Keratinocyte (primary cell): Measurements from ENCODE around the gene CDC42SE1. TPM values are rescaled to one million over a fixed set of nuclear protein-coding genes. Genes with fewer than 3 reads are reported as not detected.

Experiments
- DNase-seq: peaks from one replicate; pipeline ENCODE4 v3.0.0-alpha.2; 2011; ENCODE audit warnings: low read depth, missing footprints, low spot score
- FAIRE-seq: peaks from 2 replicates; lab custom pipeline; 2011; peaks lifted over from hg19 to GRCh38; lab: Jason Lieb, UNC
- H2AFZ ChIP-seq: 2 replicates; pipeline ENCODE4 v1.6.0; 2012; ENCODE audit warnings: low read length, control low read depth, inconsistent platforms; ENCODE audit not compliant: control insufficient read depth
- H3K27ac ChIP-seq: 2 replicates; pipeline ENCODE4 v1.5.1; 2011; ENCODE audit warnings: low read length; ENCODE audit not compliant: control insufficient read depth, insufficient read depth
- H3K27me3 ChIP-seq: 3 replicates; pipeline ENCODE4 v1.6.0; 2011; ENCODE audit warnings: low read length; ENCODE audit not compliant: control insufficient read depth, insufficient read depth; ENCODE audit errors: extremely low read depth
- H3K36me3 ChIP-seq, 2 experiments: 2 replicates in 1 of 2; 3 replicates in 1 of 2; pipeline ENCODE4 v1.5.1; 2011; ENCODE audit warnings: low read length in 2 of 2, mild to moderate bottlenecking in 1 of 2; ENCODE audit not compliant: control insufficient read depth in 2 of 2, insufficient read depth in 2 of 2; ENCODE audit errors: extremely low read depth in 1 of 2
- H3K4me1 ChIP-seq: 3 replicates; pipeline ENCODE4 v1.5.1; 2011; ENCODE audit warnings: low read length; ENCODE audit not compliant: control insufficient read depth, insufficient read depth; ENCODE audit errors: extremely low read depth
- H3K4me2 ChIP-seq: 3 replicates; pipeline ENCODE4 v1.6.0; 2011; ENCODE audit warnings: low read depth, low read length; ENCODE audit not compliant: control insufficient read depth, insufficient read depth; ENCODE audit errors: extremely low read depth
- H3K4me3 ChIP-seq, 3 experiments: fragments of 200-600 bp in 1 of 3; sonication (generic) in 1 of 3; 2 replicates in 2 of 3; 3 replicates in 1 of 3; pipeline ENCODE4 v1.5.1; 2011 to 2016; ENCODE audit warnings: low read length in 3 of 3, mild to moderate bottlenecking in 3 of 3, control low read depth in 2 of 3, inconsistent platforms in 1 of 3, low read depth in 1 of 3, mixed read lengths in 1 of 3, mixed run types in 1 of 3, moderate library complexity in 1 of 3; ENCODE audit not compliant: control insufficient read depth in 2 of 3, insufficient read depth in 2 of 3; ENCODE audit errors: extremely low read depth in 1 of 3
- H3K79me2 ChIP-seq: 2 replicates; pipeline ENCODE4 v1.6.0; 2012; ENCODE audit warnings: low read length; ENCODE audit not compliant: control insufficient read depth, insufficient read depth
- H3K9ac ChIP-seq: 3 replicates; pipeline ENCODE4 v1.6.0; 2011; ENCODE audit warnings: low read length; ENCODE audit not compliant: control insufficient read depth, insufficient read depth; ENCODE audit errors: extremely low read depth
- H3K9me1 ChIP-seq: 3 replicates; pipeline ENCODE4 v1.6.0; 2011; ENCODE audit warnings: low read length; ENCODE audit not compliant: control insufficient read depth, insufficient read depth; ENCODE audit errors: extremely low read depth
- H3K9me3 ChIP-seq: 2 replicates; pipeline ENCODE4 v1.5.1; 2012; ENCODE audit warnings: low read depth, low read length; ENCODE audit not compliant: control insufficient read depth
- H4K20me1 ChIP-seq: 3 replicates; pipeline ENCODE4 v1.6.0; 2011; ENCODE audit warnings: low read length; ENCODE audit not compliant: control insufficient read depth, insufficient read depth; ENCODE audit errors: extremely low read depth
- CTCF ChIP-seq, 3 experiments: IDR thresholded peaks in 1 of 3; conservative IDR thresholded peaks in 1 of 3; optimal IDR thresholded peaks in 1 of 3; 2 replicates in 2 of 3; 3 replicates in 1 of 3; pipeline versions ENCODE3 to v1.5.1; 2011; ENCODE audit warnings: low read length in 3 of 3, mild to moderate bottlenecking in 3 of 3, moderate library complexity in 2 of 3, control low read depth in 1 of 3, inconsistent platforms in 1 of 3; ENCODE audit not compliant: insufficient read depth in 2 of 3; ENCODE audit errors: extremely low read depth in 1 of 3
- EZH2 ChIP-seq: IDR thresholded peaks from one replicate; pipeline ENCODE4 v1.6.1; 2012; ENCODE audit warnings: inconsistent platforms, mild to moderate bottlenecking, low read length, moderate library complexity
- dilution Hi-C: fragments of 300-500 bp; cut with MboI; formaldehyde crosslinking; loops from one replicate; pipeline ENCODE4 v1.7.0; 2020; ENCODE audit warnings: low sequenced_read_pairs; ENCODE audit not compliant: extremely low pct_ligation_motif_present
- polyA plus RNA-seq, 5 experiments: library from polyadenylated mRNA; depleted of rRNA in 3 of 5; stranded (reverse) in 3 of 5; stranded (forward) in 1 of 5; unstranded in 1 of 5; fragments of >200 nt; gene quantifications; 1 replicate in 1 of 5; 2 replicates in 3 of 5; 3 replicates in 1 of 5; pipeline versions ENCODE4 v1.2.1 to v1.2.3, GENCODE V29; 2011 to 2012; ENCODE audit warnings: missing spikeins in 2 of 5, low read depth in 1 of 5, low replicate concordance in 1 of 5

CDC42SE1 gene
- polyA plus RNA-seq, 1 donor (not counting 4 experiments of a cell fraction or from before 2014, with no cell fraction given): 138 TPM

GRCh38 chr1:151072224-151072623 lies 12.8 kb upstream of the CDC42SE1 start:
- H3K4me1 ChIP-seq: peaks cover 4% of the 10 kb centered on the region
- no peak overlapping the region for H3K9ac ChIP-seq
- no peak overlapping the region for H3K4me3 ChIP-seq
- no peak overlapping the region for H3K27ac ChIP-seq
- H3K4me2 ChIP-seq: no peak overlapping the region
- dilution Hi-C loops: no loop called here
- no peaks in the 10 kb centered on the region for H3K27me3 ChIP-seq
- no peak overlapping the region for H2AFZ ChIP-seq
- TF ChIP-seq CTCF (optimal IDR thresholded peaks at IDR 0.05 in 1 of 3, IDR thresholded peaks at IDR 0.05 in 1 of 3, conservative IDR thresholded peaks at IDR 0.05 in 1 of 3; ENCODE audit: extremely low read depth in 1 of 3, insufficient read depth in 2 of 3, low read length in 3 of 3) (no peak), EZH2 (no peak)
- peaks cover 0 to 1% of the 10 kb centered on the region in 2 experiments for H3K36me3 ChIP-seq
- no peaks in the 10 kb centered on the region for H3K9me3 ChIP-seq
- FAIRE-seq: no peak
- H3K79me2 ChIP-seq: no peaks in the 10 kb centered on the region
- no peak for DNase-seq
- H3K9me1 ChIP-seq: no peaks in the 10 kb centered on the region
- no peaks in the 10 kb centered on the region for H4K20me1 ChIP-seq

GRCh38 chr1:151070474-151071276 lies 11.3 kb upstream of the CDC42SE1 start, which contains the start of gene GABPB2:
TSS of gene GABPB2 (plus strand) at chr1:151070761. CDS start at chr1:151088190, 17,429 bp downstream.
- peak within 1 kb of the TSS; percentile 76 for H2AFZ ChIP-seq

More at GRCh38 chr1:151070474-151071276, 11.3 kb upstream of the CDC42SE1 start, which contains the start of gene GABPB2:
- Histone ChIP-seq H3K4me1 (peaks cover 4% of the 10 kb centered on the region), H4K20me1 (no peaks in the 10 kb centered on the region), H3K9me1 (no peaks in the 10 kb centered on the region), H3K9ac (peak within 1 kb of the TSS; percentile 77), H3K9me3 (no peaks in the 10 kb centered on the region), H3K27ac (peak within 1 kb of the TSS; percentile 79), H3K4me2 (peak within 1 kb of the TSS; percentile 95), H3K4me3 (peak within 1 kb of the TSS; percentile 67 to 89 (median 85)), H3K27me3 (no peaks in the 10 kb centered on the region), H3K36me3 (peaks cover 0 to 2% of the 10 kb centered on the region in 2 experiments), H3K79me2 (no peaks in the 10 kb centered on the region)
- FAIRE-seq: no peak
- no peak for DNase-seq
- TF ChIP-seq EZH2 (no peak), CTCF (optimal IDR thresholded peaks at IDR 0.05 in 1 of 3, IDR thresholded peaks at IDR 0.05 in 1 of 3, conservative IDR thresholded peaks at IDR 0.05 in 1 of 3; ENCODE audit: extremely low read depth in 1 of 3, insufficient read depth in 2 of 3, low read length in 3 of 3) (peak; percentile 68 to 98 (median 90))
- dilution Hi-C loops: no loop called here
